CD4-positive, alpha-beta T cell treated with Interleukin-15 for 4 hours (primary cell): ENCODE measurements around the gene IQSEC3.
"Not testable (repeated sequence)": the region's sequence is repeated elsewhere in the genome, so short reads cannot be mapped to it uniquely, and the experiment has no call there.

Source experiments
- DNase-seq: peaks from one replicate; pipeline ENCODE4 v3.0.0-alpha.2; 2020; ENCODE audit warnings: low spot score

The IQSEC3 gene

GRCh38 chr12:214003-214741, 147.6 kb downstream of the IQSEC3 start, which contains the start of gene SLC6A12:
Gene SLC6A12 (minus strand): TSS chr12:214157. CDS start chr12:209986, 4,171 bp downstream.
- DNase-seq: no peak

GRCh38 chr12:215116-215515, 148.5 kb downstream of the IQSEC3 start:
- no peak for DNase-seq

GRCh38 chr12:217029-217428, 150.5 kb downstream of the IQSEC3 start:
- not testable (repeated sequence) for DNase-seq

GRCh38 chr12:218221-218620, 151.7 kb downstream of the IQSEC3 start:
- no peak for DNase-seq

- DNase-seq: no peak
These were observed 152.4 kb downstream of the IQSEC3 start for GRCh38 chr12:218728-219590.

- DNase-seq: no peak
These were observed 153.4 kb downstream of the IQSEC3 start for GRCh38 chr12:219891-220352.

GRCh38 chr12:220491-220890, 153.9 kb downstream of the IQSEC3 start:
- DNase-seq: no peak

- no peak for DNase-seq
These were observed 154.5 kb downstream of the IQSEC3 start for GRCh38 chr12:220946-221550.

- no peak for DNase-seq
These were observed 155.2 kb downstream of the IQSEC3 start for GRCh38 chr12:221736-222135.

GRCh38 chr12:223841-224240, 157.3 kb downstream of the IQSEC3 start:
- DNase-seq: no peak

GRCh38 chr12:224330-224729, 157.8 kb downstream of the IQSEC3 start:
- DNase-seq: no peak

- DNase-seq: no peak
These were observed 158.4 kb downstream of the IQSEC3 start for GRCh38 chr12:225012-225411.

GRCh38 chr12:226401-226800, 159.8 kb downstream of the IQSEC3 start:
- no peak for DNase-seq

GRCh38 chr12:227286-227915, 160.8 kb downstream of the IQSEC3 start:
- DNase-seq: no peak
